ENCODE measurements around the gene ANKRD33.

ANKRD33 gene, protein sequence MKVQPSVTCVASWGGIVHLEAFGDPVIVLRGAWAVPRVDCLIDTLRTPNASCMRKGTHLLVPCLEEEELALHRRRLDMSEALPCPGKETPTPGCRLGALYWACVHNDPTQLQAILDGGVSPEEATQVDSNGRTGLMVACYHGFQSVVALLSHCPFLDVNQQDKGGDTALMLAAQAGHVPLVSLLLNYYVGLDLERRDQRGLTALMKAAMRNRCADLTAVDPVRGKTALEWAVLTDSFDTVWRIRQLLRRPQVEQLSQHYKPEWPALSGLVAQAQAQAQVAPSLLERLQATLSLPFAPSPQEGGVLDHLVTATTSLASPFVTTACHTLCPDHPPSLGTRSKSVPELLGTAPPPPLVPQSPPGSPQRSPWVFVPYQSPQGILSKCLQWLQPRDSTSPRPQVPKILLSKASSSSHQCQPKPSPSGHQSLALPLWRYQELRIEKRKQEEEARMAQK

DNA sequence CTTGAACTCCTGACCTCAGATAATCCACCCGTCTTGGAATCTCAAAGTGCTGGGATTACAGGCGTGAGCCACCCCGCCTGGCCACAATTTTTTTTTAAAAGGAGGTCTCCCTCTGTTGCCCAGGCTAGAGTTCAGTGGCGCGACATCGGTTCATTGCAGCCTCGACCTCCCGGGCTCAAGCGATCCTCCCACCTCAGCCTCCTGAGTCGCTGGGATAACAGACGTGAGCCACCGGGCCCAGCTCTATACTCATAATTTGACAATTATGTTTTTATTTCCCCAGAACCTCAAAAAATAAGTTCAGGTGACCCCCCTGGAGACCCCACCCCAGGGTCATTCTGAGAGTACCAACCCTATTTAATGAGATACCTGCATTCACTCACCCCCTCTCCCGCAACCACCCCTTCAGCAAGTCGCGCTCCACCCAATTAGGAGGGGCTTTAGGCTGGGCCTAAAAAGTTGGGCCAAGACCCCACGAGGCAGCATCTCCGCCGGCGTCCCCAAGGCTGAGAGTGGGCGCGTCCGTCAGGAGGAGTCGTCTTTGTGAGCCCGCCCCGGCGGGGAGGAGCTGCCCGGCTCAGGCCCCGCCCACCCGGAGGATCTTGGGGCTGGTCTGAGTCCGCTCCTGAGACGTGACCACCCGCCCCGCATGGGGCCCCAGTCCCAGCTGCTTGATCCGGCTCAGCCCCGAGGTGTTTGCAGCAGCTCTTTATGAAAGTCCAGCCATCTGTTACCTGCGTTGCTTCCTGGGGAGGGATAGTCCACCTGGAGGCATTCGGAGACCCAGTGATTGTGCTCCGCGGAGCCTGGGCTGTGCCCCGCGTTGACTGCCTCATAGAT is at the start of gene ANKRD33:
Gene ANKRD33 (plus strand): TSS at position 628 of the 840 bp plus-strand sequence. CDS start 84 bp downstream, at position 712.
- no peak for DNase-seq

DNA sequence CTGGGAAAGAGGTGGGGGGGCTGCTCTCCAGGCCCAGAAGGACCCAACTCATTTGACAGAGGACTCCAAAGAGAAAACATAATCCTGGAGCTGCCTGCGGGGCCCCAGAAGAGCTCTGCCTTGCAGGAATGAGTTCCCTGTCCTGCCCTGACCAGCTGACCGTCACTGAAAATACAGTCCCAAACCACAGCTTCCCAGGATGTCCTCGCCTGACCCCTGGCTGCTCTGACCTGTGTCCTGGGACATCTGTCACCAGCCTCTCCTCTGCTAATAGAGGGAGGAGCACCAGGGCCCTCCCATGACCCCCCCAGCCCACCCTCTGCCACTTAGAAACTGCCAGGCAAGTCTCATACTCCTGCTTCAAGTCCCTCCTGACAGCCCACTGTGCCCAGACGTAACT is 49.1 kb upstream of the ANKRD33 start:
- DNase-seq = no peak

DNA sequence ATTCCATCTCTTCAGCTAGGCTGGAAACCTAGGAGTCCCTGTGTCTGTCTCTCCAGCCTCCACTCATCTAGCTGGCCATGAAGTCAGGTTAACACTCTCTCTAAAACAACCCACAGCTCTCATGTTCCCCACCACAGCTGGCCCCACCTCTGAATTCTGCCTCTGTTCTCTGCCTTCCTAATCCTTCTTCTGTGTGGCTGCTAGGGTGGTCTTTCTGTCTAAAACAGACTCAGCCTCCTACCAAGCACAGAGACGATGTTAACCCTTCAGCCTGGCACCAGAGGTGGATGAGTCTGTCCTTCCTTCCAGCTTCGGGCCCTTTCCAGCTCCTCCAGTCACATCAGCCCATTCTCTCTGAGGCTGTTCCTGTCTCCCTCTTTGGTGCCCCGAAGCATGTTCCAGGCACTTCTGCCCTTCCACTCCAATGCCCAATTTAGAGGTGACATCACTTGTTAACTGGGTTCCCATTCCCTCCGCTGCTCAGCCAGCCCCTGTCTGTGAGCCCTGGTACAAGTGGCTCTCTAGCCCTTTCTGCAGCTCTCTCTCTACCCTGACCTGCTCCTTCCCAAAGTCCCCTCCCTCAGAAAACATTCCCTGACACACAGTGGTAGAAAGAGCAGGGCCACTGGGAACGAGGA is 48.5 kb upstream of the ANKRD33 start:
- DNase-seq = no peak

DNA sequence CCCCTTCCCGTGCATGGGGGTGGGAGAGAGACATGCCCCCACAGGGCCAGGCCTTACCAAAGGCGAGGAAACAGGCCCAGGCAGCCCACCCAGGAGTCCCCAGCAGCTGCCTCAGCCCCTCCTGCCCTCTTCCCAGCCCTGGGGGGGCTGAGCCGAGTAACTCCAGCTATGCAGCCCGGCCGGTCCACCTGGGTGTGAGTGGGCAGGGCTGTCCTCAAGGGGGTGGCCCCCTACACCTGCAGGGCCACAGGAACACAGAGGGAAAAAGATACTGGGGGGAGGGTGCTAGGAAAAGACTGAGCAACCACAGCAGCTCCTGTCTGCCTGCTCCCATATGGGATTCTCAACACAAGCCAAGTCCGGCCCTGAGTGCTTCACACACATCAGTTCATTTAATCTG is 46.9 kb upstream of the ANKRD33 start:
- no peak for DNase-seq

DNA sequence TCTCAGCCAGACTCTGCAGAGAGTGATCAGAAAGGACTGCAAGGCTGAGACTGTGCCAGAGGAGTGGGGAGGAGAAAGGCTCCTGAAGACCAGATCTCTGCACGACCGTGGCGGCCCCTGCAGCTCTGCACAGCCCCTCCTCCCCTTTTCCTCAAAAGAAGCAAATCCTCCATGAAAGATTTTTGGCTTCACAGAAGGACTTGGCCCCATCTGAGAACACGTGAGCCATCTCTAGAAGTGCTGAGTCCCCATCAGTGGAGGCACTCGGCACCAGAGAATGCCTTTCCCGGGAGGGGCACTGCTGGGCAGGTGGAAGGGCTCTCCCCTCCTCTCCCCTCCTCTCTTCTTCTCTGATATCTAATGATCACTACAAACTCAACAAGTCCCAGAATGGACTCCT is 46.2 kb upstream of the ANKRD33 start:
- DNase-seq = no peak

DNA sequence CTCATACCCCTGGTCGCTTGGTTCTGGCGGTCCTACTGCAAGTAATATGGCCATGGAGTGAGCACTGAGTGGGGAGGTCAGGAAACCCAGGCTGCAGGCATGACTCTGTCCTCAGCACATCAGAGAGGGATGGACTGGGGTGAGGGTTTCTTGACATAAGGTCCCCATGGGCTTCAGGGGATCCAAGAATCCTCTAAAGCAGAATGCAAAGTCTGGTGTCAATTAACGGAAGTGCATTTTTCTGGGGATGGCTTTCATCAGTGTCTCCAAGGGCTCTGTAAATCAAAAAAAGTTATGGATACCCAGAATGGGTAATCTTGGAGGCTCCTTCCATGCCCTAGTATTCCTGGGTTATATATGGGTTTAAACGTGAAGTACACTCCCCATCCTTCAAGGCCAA is 43.0 kb upstream of the ANKRD33 start:
- no peak for DNase-seq

DNA sequence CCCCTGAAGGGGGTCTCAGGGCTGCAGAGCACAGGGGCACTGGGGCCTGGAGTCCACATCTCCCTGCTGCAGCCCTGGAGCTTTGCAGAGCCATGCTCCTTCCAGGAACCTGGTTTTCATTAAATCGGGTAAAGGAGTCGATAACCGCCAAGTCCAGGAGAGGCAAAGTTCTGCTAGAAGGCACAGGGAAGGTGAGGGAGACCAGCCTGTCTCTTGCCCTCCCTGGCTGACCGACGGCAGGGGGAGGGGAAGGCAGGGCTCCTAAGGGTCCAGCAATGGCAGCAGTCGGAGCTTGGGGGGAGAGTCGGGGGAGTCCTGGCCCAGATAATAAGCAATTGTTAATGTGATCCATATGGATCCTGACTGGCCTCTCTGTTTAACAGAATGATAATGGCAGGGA is 42.4 kb upstream of the ANKRD33 start:
- DNase-seq = no peak

DNA sequence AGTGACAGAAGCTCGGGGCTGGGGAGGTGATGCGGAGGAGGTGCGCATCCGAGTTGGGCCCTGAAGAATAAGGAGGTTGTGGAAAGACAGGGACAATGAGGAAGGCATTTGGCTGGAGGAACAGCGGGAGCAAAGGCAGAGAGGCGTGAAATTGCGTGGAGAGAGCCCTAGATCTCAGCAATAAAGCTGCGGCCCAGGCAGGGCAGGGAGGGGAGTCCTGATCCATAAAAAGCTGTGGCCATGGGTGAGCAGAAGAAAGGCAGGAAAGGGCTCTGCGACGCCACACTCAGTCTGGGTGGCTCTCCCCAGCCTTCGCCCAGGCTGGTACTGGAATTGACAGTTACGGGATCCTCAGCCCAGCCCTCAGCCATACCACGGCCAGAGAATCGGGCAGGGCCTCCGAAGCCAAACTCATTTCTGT is 41.6 kb upstream of the ANKRD33 start:
- DNase-seq = no peak

DNA sequence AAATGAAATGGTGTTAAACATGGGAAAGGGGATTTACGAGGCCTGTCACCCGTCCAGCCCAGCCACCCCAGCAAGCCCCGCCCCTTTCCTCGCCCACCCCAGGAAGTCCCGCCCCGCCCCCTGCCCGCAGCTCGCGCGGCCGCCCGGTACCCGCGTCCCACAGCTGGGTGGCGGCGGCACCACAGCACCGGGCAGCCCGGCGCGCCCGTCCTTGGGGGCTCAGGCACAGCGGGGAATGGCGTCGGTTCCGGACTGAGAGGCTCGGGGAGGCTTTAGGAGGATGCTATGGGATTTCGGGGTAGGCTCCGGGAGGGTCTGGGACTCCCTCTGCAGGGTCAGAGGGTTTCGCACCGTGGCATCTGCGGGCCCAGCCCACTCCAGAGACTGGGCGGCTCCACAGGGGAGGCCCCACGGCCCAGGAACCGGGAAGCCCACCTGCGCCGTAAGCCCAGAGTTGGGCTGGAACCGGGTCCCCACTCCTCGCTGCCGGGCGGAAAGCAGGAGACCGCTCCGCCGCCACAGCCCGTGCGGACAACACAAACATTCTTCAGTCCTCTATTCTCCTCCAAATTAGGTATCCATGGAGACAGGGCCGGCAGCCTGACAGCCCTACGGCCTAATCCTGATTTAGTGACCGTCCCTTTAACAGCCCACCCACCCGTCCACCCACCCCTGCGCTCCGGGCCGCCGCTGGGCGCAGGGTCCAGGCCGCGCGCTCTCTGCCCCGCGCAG is 40.8 kb upstream of the ANKRD33 start:
- peak; percentile 47 for DNase-seq

DNA sequence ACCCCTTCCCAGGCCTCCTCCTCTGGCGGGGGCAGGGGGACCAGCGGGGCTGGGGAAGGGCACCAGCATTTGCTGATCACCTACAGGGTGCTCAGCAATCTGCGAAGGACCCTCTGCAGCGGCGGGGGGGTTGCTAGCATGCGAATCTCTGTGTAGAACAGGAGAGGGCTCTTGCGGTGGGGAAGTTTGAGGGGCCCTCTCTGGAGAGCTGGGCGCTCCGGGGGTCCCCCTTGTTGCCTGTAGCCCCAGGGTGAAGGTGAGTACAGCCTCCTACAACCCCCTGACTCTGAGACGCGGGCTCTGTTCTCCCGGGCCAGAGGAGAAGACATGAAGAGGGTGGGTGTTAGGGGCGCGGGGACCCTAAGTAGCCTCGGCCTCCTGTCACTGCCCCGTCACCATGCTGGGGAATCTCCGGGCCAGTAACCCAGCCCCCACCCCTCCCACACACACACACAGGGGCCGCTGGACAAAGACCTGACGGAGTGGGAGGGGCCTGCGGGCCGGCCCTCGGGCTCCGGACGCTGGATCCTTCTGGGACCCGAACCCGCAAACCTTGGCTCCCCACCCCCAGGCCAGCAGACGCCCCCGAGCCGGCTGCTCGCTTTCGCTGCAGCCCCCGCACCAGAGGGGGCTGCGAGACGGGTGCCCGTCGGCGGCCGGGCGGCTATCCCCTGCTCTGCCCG is 40.1 kb upstream of the ANKRD33 start:
- no peak for DNase-seq

DNA sequence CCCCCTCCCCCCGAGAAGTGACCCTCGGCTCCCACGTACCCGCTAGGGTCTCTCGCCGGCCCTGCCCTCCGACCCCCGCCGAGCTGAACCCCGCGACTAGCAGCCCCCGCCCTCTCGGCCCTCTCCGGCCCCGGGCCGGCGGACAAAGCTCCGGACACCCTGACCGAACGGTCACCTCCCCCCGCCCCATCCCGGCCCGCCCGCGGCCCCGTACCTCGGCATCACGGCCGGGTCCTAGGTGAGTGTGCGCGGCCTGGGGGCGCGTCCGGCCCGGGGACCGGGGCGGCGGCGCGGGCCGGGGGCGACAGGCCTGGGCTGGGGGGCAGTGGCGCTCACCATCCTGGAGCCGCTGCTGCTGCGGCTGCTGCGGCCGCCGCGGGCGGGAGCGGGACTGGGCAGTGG is 39.6 kb upstream of the ANKRD33 start, which contains the start of gene FIGNL2:
Gene FIGNL2 (minus strand): TSS at position 393 of the 402 bp plus-strand sequence. CDS start 26,305 bp downstream, outside the sequence.
- no peak for DNase-seq

DNA sequence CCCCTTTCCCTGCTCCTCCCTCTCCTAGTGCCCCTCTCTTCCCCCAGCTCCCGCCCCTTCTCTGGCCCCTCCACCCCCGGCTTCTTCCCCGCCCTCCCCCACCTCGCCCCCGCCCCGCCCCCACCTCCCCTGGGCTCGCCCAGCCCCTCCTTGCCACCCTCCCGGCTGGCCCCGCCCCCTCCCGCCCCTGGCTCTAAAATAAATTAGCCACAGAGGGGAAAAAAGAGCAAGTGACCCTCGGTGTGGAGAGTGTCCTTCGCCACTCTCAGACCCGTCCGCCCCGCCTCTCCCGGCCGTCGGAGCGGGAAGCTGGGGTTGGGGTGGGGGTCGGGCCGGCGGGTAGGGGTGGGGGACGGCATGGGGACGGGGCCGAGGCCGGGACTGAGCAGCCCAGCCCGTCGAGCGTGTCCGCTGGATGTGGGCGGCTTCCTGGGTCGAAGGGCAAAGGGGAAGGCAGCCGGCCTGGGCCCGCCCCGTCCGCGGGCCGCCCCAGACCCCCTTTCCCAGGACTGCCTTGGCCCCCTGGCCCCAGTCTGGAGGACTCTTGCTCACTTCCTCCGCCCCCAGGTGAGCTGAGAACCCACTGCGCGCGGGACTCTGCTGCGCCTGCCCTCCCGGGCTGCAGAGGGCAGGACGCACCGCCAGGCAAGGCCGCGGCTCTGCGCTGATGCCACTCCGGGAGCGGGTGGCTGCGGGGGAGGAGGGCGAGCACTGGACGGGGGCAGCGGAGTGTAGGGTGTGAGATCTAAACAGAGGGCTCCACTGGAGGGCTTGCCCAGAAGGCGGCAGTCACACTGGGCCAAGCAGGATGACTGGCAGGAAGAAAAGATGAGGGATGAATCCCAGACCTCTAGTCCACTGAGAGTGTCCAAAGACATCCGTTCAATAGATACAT is 38.8 kb upstream of the ANKRD33 start:
- no peak for DNase-seq

DNA sequence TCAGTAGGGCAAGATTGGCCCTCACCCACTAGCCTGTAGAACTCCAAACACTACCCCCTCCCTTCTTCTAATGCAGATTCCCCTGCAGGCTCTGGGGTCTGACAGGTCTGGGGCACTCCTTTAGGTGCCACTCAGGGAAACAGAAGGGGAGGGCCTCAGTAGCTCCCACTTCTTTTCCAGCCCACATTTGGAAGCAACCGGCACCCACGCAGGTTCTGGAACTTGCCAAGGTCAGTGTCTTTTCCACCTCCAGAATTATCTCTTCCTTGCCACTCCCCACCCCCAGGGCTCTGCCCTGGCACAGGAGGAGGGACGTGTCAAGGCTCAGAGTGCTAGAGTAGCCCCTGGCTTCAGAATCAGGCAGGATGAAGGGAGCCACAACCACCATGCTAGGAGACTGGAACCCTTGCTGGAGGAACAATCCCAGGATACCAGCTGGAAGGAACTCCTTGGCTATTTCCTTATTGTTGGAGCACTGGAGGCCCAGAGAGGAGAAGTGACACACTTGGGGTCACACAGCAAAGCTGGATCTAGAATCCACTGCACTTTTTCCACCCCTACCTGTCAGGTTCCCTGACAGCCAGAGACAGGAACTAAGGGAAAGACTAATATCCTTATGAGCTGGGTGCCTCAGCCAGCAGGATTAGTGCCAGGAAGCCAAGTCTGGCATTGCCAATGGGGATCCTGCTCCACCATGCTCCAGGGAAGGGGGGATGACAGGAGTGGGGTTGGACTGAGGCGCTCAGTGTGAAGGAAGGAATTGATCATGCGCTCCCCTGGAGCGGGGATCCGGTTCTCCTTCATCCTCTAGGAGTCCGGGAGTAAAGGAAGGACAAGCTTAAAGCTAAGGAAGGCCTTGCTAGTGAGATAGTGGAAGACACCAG is 37.6 kb upstream of the ANKRD33 start:
- no peak for DNase-seq

DNA sequence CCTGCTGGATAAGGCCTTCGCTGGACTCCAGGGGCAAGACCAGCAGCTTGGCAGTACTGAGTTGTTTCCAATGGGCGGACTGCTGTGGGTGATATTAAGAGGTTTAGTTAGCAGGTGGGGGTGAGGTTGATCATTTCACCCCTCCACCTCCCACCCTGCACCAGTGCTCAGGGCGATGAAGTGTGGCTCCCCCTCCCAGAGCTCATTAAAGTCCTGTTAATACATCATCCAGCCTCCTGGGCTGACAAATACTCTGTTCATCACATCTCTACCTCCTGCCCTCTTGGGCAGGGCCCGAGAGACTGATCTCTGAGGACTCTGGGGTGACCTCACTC is 37.0 kb upstream of the ANKRD33 start:
- DNase-seq = no peak

DNA sequence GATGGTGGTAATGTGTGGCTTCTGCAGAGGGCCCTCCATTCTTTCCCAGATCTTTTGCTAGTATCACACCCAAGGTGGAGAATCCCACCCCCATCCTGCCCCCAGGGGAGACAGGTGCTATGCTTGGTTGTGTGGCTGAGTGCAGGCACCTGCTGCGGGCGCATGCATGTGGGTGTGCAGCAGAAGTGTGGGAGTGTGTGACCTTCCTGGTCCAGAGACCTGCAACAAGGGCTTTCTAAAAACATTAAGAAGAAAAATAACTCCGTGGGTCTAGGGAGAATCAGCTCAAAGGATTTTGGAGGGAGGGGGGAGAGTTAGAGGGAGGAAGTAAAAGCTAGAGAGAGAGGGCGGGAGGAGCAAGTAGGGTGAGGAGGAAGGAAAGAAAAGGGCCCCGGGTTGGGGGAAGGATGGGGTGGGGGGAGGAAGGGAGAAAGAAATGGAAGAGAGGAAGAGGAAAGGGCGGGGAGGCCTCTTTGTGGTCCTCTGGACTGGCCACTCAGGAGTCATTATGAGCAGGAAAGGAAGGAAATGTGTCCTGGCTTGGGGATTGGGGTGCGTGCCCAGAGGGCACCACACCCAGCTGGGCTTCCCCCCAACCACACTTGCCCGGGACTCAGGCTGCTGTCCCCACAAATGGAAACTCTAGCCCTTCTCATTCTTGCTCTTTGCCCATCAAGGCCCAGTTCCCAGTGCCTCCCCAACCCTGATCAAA is 36.3 kb upstream of the ANKRD33 start:
- DNase-seq = no peak

DNA sequence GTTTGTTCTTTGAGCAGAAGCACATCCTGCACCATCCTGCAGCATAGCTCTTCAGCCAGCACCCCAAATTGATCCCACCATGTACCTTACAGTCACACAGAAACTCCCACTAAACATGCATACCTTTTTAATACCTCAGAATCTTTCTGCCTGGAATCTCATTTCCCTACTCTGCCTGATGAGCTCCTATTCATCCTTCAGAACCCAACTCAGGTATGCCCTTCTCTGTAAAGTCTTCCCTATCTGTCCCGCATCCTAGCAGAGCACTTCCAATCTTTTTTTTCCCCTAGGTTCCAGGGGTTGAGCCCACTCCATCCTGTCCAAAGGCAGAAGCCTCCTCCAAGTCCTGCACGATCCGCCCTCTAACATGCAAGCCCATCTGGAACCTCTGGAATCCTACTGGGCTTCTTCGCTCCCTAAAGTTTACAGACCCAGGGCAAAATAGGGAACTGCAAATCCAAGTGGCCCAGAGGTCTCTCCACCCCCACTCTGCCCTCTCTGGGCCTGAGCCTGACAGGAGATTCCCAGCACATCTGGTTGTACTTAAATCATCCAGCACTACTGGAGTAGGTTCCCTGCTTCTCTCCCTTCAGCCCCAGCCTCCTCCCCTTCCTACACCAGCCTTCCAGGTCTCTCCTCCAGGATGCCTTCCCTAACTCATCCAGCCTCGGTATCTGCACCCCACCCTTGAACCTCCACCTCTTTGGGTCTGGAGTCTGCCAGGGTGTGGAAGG is 35.3 kb upstream of the ANKRD33 start:
- DNase-seq = no peak

DNA sequence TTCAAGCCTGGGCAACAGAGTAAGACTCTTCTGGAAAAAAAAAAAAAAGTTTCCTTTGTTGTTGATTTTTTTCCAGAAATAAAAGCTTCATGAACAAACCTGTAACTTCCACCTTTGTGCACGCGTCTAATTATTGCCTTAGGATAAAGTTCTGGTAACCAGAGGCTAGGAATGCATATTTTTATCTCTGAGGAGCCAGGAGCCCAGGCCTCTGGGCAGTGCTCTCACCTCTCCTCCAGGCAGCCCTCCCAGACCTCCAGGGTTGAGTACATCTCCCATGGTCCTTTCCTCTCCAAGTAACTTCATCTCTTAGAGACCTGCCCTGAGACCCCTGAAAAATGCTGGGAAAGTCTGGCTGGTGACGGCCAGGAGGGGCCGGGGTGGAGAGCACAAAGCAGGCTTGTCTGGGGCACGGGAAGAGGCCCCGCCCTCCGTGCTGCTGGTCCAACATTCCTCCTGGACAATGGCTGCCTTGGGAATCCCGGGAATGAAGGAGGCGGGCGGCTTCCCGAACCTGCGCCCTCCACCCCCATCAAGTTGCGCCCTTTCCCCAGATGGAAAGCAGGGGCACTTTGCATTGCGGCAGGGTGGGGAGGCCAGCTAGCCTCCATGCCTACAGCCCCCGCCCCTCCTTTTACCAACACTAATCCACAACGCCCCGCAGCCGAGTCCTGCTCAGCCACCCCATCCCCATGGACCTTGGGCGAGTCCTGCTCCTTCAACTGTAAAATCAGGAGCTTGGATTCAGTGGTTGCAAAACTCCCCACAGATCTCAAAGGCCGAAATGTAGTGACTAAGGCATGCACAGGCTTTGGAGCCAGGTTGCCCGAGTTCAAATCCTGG is 32.1 kb upstream of the ANKRD33 start:
- DNase-seq = no peak

DNA sequence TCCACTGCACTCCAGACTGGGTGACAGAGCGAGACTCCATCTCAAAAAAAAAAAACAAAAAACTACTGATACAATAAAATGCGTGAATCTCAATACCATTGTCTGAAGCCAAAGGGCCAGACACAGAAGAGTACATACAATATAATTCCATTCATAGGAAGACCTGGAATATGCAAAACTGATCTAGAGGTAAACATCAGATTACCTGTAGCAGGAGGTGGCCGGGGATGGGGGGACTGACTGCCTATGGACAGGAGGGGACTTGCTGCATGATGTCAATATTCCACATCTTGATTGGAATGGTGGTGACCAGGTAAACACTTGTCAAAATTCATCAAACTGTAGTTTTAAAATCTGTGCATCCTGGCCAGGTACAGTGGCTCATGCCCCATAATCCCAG is 26.9 kb upstream of the ANKRD33 start:
- no peak for DNase-seq
